ENCODE measurements around the gene SYNPR. TPM values are rescaled to one million over a fixed set of nuclear protein-coding genes. Genes with fewer than 3 reads are reported as not detected.

The SYNPR gene
- polyA plus RNA-seq, 1 donor from 2014 or later = 2.0 TPM

- H3K79me2 ChIP-seq (replicated peaks; ENCODE audit: insufficient read depth, low read length) = no peaks in the 10 kb centered on the region
- H4K20me1 ChIP-seq (ENCODE audit: insufficient read depth) = no peaks in the 10 kb centered on the region
- no peak overlapping the region for H3K4me2 ChIP-seq (ENCODE audit: low read length)
- no peak overlapping the region for H3K27ac ChIP-seq (ENCODE audit: low read length)
- H3K9me3 ChIP-seq (ENCODE audit: low read length) = no peaks in the 10 kb centered on the region
- no peaks in the 10 kb centered on the region for H3K27me3 ChIP-seq (ENCODE audit: insufficient read depth, low read depth, low read length)
- H3K36me3 ChIP-seq (ENCODE audit: insufficient read depth, low read length) = no peaks in the 10 kb centered on the region
- no peaks in the 10 kb centered on the region for H3K9me2 ChIP-seq (ENCODE audit: insufficient read depth, low read length)
- no peak overlapping the region for H3K4me3 ChIP-seq (ENCODE audit: low read length)
- no peak overlapping the region for H2AFZ ChIP-seq (ENCODE audit: low read depth, low read length)
- no peak overlapping the region for H3K9ac ChIP-seq (ENCODE audit: low read length)
- TF ChIP-seq EZH2 (IDR thresholded peaks at IDR 0.05; ENCODE audit: borderline replicate concordance, insufficient read depth, low read length, poor library complexity, severe bottlenecking) (no peak), POLR2AphosphoS5 (IDR thresholded peaks at IDR 0.05) (no peak)
- H3F3A ChIP-seq (ENCODE audit: insufficient read depth, low read length, poor library complexity, severe bottlenecking) = no peaks in the 10 kb centered on the region
Observed at GRCh38 chr3:63290686-63291085, 12.6 kb downstream of the SYNPR start.

- Histone ChIP-seq H3K9me2 (ENCODE audit: insufficient read depth, low read length) (no peaks in the 10 kb centered on the region), H3K4me3 (ENCODE audit: low read length) (no peak overlapping the region), H3K79me2 (replicated peaks; ENCODE audit: insufficient read depth, low read length) (no peaks in the 10 kb centered on the region), H3K27me3 (ENCODE audit: insufficient read depth, low read depth, low read length) (no peaks in the 10 kb centered on the region), H4K20me1 (ENCODE audit: insufficient read depth) (no peaks in the 10 kb centered on the region), H3K4me2 (ENCODE audit: low read length) (no peak overlapping the region), H2AFZ (ENCODE audit: low read depth, low read length) (no peak overlapping the region), H3K36me3 (ENCODE audit: insufficient read depth, low read length) (no peaks in the 10 kb centered on the region), H3K27ac (ENCODE audit: low read length) (no peak overlapping the region), H3F3A (ENCODE audit: insufficient read depth, low read length, poor library complexity, severe bottlenecking) (no peaks in the 10 kb centered on the region), H3K9me3 (ENCODE audit: low read length) (no peaks in the 10 kb centered on the region), H3K9ac (ENCODE audit: low read length) (no peak overlapping the region)
- no peak for TF ChIP-seq POLR2AphosphoS5 (IDR thresholded peaks at IDR 0.05)
- no peak for TF ChIP-seq TAF1 (IDR thresholded peaks at IDR 0.05; ENCODE audit: low read depth)
- TF ChIP-seq CTCF (IDR thresholded peaks at IDR 0.05; ENCODE audit: poor library complexity, severe bottlenecking) = no peak
- TF ChIP-seq SMC3 (conservative IDR thresholded peaks at IDR 0.05; ENCODE audit: poor library complexity) = no peak
- no peak for TF ChIP-seq RAD21 (conservative IDR thresholded peaks at IDR 0.05)
- no peak for TF ChIP-seq EP300 (conservative IDR thresholded peaks at IDR 0.05; ENCODE audit: poor library complexity, severe bottlenecking)
- TF ChIP-seq EZH2 (IDR thresholded peaks at IDR 0.05; ENCODE audit: borderline replicate concordance, insufficient read depth, low read length, poor library complexity, severe bottlenecking) = no peak
- TF ChIP-seq MXI1 (conservative IDR thresholded peaks at IDR 0.05; ENCODE audit: poor library complexity, severe bottlenecking) = no peak
- TF ChIP-seq REST (IDR thresholded peaks at IDR 0.05; ENCODE audit: borderline replicate concordance) = no peak
Observed at GRCh38 chr3:63294332-63294731, 16.2 kb downstream of the SYNPR start.

- H3K27ac ChIP-seq (ENCODE audit: low read length) = no peak overlapping the region
- no peaks in the 10 kb centered on the region for H3K9me3 ChIP-seq (ENCODE audit: low read length)
- no peak overlapping the region for H2AFZ ChIP-seq (ENCODE audit: low read depth, low read length)
- H3K36me3 ChIP-seq (ENCODE audit: insufficient read depth, low read length) = no peaks in the 10 kb centered on the region
- no peaks in the 10 kb centered on the region for H3K27me3 ChIP-seq (ENCODE audit: insufficient read depth, low read depth, low read length)
- H3K79me2 ChIP-seq (replicated peaks; ENCODE audit: insufficient read depth, low read length) = no peaks in the 10 kb centered on the region
- H3K4me2 ChIP-seq (ENCODE audit: low read length) = no peak overlapping the region
- no peaks in the 10 kb centered on the region for H4K20me1 ChIP-seq (ENCODE audit: insufficient read depth)
- H3F3A ChIP-seq (ENCODE audit: insufficient read depth, low read length, poor library complexity, severe bottlenecking) = no peaks in the 10 kb centered on the region
- H3K9me2 ChIP-seq (ENCODE audit: insufficient read depth, low read length) = no peaks in the 10 kb centered on the region
- TF ChIP-seq EP300 (conservative IDR thresholded peaks at IDR 0.05; ENCODE audit: poor library complexity, severe bottlenecking) (no peak), MXI1 (conservative IDR thresholded peaks at IDR 0.05; ENCODE audit: poor library complexity, severe bottlenecking) (no peak), POLR2AphosphoS5 (IDR thresholded peaks at IDR 0.05) (no peak), TAF1 (IDR thresholded peaks at IDR 0.05; ENCODE audit: low read depth) (no peak), EZH2 (IDR thresholded peaks at IDR 0.05; ENCODE audit: borderline replicate concordance, insufficient read depth, low read length, poor library complexity, severe bottlenecking) (no peak), SMC3 (conservative IDR thresholded peaks at IDR 0.05; ENCODE audit: poor library complexity) (no peak), CTCF (IDR thresholded peaks at IDR 0.05; ENCODE audit: poor library complexity, severe bottlenecking) (no peak), REST (IDR thresholded peaks at IDR 0.05; ENCODE audit: borderline replicate concordance) (no peak), RAD21 (conservative IDR thresholded peaks at IDR 0.05) (no peak)
- H3K4me3 ChIP-seq (ENCODE audit: low read length) = no peak overlapping the region
- no peak overlapping the region for H3K9ac ChIP-seq (ENCODE audit: low read length)
Observed at GRCh38 chr3:63295356-63295755, 17.2 kb downstream of the SYNPR start.
